ENCODE results near the gene MYOCOS.
"Not testable (repeated sequence)": the region's sequence is repeated elsewhere in the genome, so short reads cannot be mapped to it uniquely, and the experiment has no call there.

MYOCOS gene

DNA sequence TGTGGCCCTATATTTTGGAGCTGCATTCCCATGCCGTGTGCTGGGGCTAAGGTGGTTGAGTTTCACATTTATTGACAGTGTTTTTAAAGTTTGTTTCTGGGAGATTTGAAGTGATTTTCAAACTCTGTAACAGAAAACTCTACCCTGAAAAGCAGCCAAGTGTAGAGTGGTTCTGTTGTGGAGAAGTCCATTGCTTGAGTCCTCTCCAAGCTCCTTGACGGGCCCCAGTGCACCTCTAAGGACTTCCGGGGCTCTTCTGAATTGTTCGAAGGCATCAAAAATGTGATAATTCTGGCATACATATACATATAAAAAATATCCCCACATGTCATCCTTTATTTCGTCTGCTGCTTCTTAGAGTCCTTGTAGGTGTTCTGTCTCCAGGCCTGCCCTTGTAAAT is 5.0 kb downstream of the MYOCOS start:
- FAIRE-seq: no peak

DNA sequence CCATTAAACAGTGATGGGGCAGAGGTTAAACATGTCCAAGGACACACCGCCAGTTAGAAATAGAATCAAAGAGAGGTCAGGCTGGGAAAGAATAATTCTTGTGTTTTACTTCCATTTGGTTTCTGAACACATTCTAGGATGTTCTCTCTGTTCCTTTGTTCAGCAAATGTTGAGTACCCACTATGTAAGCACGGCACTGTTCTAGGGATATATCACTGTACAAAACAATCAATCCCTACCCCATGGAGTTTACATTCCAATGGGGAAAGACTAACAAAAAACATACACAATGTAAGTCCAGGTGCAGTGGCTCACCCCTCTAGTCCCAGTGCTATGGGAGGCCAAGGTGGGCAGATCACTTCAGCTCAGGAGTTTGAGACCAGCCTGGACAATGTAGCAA is 6.2 kb downstream of the MYOCOS start:
- no peak for FAIRE-seq

DNA sequence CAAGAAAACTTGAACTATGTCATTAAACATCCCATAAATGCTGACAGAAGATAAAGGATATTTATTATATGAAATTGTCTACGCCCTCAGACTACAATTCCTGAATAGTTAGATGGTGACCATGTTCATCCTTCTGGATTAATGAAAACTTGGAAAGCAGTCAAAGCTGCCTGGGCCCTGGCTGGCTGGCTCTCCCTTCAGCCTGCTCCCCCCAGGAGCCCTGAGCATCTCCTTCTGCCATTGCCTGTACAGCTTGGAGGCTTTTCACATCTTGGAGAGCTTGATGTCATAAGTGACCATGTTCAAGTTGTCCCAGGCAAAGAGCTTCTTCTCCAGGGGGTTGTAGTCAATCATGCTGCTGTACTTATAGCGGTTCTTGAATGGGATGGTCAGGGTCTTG is 13.6 kb downstream of the MYOCOS start:
- FAIRE-seq: no peak

DNA sequence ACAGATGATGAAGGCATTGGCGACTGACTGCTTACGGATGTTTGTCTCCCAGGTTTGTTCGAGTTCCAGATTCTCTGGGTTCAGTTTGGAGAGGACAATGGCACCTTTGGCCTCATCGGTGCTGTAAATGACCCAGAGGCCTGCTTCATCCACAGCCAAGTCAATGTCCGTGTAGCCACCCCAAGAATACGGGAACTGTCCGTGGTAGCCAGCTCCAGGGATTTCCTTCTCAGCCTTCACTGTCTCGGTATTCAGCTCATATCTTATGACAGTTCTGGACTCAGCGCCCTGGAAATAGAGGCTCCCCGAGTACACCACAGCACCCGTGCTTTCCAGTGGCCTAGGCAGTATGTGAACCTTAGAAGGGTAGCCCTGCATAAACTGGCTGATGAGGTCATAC is 14.1 kb downstream of the MYOCOS start:
- FAIRE-seq: no peak

DNA sequence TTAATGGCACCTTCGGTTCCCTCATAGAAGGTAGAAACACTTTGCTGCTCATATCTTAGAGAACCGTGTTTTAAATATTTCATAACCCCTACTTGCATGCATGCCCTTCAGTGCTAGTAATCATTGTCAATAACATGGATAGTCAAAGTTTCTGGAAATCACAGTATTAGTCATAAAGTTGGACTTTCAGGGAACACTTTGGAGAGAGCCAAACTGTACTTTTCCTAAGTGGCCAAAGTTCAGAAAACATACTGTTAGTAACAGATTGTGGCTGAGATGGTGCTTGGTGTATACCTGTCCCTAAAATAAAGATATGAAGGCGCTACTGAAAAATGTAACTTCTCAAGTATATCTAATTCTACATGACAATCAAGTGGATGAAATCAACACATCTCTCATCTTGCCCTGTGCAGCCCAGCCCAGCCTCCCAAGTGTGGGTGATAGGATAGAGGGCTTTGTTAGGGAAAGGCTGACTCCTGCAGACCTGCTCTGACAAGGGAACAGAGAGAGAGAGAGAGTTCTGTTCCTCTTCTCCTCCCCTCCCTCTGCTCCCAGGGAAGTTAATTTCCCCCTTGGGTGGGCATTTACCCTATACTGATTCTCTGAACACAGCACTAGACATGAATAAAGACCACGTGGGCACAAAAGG is 16.0 kb downstream of the MYOCOS start:
- no peak for FAIRE-seq

DNA sequence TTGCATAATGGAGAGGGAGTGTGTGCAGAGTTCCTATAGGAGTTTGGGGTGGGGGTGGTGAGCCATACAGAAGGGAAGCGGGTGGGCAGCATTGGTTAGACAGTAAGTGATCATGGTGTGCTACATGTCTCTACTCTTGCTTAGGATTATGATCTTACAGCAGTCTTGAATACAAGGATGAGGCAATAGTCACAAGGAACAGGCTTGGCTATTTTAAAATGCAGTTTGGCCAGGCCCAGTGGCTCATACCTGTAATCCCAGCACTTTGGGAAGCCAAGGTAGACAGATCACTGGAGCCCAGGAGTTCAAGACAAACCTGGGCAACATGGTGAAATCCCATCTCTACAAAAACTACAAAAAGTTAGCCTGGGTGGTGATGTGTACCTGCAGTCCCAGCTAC is 18.2 kb downstream of the MYOCOS start:
- no peak for FAIRE-seq

DNA sequence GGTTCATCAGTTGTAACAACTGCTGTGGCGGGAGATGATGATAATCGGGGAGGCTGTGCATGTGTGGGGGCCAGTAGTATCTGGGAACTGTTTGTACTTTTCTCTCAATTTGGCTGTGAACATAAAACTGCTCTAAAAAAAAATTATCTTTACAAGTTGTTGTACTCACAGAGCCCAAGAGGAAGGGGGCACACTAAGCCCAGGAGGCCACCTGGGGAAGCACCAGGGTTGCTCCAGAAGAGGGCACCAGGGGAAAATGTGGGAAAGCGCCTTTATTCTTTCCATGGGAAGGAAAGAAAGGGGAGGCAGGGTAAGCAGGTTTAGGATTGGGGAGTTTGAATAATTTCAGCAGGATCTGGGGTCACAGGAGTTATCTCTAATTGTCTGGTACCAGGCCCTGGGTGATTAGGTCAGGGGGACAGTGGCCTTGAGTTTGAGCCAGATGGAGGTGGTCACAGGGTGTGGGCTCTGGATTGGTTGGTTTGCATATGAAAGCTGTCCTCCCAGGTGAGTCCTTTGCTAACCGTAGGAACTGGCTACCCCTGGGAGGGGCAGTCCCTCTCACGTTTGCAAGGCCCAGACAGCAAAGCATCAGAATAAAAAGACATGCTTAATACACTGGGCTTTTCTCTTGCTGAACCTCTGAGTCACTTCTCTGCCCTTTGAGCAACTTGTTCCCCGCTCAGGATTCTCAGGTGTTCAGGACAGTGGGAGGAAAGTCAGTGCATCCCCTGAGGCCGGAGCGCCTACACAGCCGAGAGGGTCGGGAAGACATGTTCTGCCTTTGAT is 19.2 kb downstream of the MYOCOS start:
- no peak for FAIRE-seq

DNA sequence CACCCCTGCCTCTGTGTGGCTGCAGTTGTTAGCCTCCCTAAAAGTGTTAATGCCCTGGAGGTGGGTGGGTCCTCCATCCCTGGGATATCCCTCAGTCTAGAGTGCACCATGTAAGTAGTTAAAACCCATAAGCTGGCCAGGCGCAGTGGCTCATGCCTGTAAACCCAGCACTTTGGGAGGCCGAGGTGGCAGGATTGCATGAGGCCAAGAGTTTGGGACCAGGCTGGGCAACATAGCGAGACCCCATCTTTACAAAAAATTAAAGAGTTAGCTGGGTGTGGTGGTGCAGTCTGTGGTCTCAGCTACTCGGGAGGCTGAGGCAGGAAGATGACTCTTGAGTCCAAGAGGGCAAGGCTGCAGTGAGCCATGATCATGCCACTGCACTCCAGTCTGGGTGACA is 20.2 kb downstream of the MYOCOS start:
- no peak for FAIRE-seq

DNA sequence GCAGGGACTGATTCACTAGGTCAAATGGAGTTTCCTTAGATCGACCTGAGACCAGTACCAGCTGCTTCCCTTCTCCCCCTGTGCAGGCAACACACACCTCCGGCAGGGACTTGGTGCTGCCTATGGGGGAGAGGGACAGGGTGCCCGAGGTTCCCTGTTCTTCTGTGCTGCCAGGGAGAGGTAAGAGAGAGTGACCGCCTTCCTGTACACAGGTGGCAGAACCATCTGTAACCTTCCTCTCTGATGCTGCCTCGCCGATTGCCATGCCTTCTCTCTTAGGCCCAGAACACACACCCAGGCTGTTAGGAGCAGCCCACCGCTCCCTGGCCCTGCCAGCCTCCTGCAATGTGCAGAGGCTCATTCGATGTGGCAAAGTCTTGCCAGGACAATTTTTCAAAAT is 21.1 kb downstream of the MYOCOS start:
- FAIRE-seq: no peak

DNA sequence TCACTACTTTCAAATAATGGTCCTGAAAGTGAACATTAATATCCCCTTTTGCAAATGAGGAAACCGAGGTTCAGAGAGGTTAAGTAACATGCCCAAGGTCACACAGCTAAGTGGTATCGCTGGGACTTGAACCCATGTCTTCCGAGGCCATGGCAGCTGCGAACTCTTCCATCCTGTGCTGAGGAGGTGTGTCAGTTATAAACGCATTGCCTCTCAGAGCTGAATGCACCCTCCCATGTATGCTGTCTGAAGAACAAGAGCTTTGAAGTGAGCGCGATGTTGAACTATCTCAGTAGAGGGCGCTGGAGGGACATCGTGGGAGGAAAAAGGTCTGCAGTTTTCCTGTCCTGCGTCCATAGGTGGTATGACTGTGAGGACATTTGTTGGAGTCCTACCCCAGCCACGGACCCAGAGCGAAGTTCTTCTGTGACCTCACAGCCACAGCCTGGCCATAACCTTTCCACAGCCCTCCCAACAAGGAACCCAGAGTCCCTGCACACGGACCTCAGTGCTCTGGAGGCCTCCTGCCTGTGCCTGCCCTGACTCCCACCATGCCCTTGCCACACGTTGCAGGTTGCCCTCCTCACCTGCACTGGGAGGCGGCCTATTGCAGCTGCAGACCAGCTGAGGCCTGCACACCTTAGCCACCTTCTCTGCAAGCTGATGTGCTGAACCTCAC is 22.9 kb downstream of the MYOCOS start:
- peak; percentile 95 for FAIRE-seq

DNA sequence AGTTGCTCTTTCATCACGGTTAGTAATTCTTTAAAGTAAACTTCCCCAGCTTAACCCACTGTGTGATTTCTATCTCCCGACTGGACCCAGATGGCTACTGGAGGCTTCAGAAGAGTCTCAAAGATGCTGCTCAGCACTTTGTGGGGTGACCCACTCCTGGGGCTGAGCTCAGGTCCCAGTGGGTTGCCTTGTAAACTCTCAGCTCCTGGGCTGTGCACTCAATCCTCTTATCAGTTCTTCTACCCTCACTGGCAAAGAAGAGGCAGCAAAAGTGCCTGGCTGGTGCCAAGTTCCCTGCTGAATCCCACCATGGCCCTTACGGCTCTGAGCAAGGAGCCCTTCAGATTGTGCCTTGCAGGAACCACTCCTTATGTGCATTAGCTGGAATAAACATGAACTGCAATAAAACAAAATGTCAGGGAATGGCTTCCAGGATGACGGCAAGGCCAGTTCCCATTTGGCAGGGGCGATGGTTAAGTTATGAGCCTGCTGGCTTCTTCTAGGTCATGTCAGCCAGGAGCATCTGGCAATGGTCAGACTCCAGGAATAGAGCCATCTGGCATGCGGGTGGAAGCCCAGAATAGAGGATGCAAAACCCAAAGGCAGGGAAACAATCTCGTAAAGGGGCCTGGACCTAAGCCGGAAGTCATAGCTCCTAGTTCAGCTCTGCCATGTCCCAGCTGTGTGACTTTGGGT is 23.7 kb downstream of the MYOCOS start:
- no peak for FAIRE-seq

DNA sequence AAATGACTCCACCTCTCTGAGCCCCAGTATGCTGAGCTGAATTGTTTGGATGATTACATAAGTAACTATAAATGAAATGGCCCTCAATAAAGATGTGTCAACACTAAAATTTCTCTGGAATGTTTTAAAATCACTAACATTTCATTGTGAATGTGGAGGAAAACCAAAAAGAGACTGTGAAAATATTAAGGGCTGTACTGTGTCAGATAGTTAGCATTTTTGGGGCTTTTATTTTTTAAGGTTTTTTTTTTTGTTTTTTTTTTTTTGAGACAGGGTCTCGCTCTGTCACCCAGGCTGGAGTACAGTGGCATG is 24.2 kb downstream of the MYOCOS start:
- no peak for FAIRE-seq

DNA sequence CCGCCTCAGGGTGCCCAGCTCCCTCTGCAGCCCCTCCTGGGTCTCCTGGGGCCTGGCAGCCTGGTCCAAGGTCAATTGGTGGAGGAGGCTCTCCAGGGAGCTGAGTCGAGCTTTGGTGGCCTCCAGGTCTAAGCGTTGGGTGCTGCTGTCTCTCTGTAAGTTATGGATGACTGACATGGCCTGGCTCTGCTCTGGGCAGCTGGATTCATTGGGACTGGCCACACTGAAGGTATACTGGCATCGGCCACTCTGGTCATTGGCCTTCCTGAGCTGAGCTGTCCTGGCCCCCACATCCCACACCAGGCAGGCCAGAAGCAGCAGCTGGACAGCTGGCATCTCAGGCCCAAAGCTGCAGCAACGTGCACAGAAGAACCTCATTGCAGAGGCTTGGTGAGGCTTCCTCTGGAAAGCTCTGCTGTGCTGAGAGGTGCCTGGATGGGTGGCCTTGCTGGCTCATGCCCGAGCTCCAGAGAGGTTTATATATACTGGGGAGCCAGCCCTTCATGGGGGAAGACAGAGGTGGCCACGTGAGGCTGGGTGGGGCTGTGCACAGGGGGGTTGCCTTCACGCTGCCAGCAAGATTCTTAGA is 30.3 kb downstream of the MYOCOS start, which contains the start of gene MYOC:
Gene MYOC (minus strand): TSS at position 455 of the 589 bp plus-strand sequence. CDS start 77 bp downstream, at position 378.
- no peak for FAIRE-seq

DNA sequence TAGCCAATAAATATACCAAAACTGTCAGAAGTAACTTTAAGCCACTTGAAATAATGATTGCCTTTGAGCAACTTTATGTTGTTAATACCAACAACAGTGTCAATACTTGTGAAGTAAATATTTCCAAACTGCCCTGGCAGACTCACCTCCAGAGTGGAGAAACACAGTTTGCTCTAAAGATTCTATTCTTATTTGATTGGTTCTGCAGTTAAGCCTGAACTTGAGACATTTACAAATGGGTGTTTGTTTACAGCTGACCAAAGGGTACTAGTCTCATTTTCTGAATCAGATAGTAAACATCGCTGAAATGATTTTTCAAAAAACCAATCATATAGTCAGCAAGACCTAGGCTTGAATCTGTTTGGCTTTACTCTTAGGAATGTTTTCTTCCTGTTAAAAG is 31.8 kb downstream of the MYOCOS start:
- no peak for FAIRE-seq

DNA sequence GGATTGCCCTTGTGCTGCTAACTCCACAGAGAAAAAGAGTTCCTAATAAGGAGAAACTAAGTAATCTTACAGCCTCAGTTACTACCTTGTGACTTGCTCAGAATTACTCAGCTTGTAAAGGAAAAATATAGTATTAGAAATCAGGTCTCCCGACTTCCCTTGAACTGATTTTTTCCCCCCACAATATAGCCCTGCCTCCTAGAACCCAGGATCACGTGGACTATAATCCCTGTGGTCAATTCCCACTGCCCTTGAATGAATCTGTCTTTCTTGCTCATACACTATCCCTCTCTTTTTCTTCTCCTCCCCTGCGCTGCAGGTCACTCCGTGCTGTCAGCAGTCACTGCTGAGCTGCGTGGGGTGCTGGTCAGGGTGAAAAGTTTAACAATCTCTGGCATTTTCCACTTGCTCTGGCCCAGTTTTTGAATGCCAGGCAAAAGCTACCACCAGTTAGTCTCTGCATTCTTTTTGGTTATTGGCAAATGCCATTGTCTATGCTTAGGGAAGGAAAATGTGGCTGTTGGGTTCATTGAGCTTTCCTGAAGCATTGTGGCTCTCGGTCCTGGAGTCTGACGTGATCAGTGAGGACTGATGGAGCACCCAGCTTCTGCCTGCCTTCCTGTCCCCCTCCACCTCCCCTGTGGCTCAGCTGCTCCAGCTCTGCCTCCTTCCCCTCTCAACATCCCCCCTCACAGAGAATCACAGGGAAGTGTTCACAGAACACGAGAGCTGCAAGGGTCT is 32.3 kb downstream of the MYOCOS start:
- FAIRE-seq: no peak

DNA sequence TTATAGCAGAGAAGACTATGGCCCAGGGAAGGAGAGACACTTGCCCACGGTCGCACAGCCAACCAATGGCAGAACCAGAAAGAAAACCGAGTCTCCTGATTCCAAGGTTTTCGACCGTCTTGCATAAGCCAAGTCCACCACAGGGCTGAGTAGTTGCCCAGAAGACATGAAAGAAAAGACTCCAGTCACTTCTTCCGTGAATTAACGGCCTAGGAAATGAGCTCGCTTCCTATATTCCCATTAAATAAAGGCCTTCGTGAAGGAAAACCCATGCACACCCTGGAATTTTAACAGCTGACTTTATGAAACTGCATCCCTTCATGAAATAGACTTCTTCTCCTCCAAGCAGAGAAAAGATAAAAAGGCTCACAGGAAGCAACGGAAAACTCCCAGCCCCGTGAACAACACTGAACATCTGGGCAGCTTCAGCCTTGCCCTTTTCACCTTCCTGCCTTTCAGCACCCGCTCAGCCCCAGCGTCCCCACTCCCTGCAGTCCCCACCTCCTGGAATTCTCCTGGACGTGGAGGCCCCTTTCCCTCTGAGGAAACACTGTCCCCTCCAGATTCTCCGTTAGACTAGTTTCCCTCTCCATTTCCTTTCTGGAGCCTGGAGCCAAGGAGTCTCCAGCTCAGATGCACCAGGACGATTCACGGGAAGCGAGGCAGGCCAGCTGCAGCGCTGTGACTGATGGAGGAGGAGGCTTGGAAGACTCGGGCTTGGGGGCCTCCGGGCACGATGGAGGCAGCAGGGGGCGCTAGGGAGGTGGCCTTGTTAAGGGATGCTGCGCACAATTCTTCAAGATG is 33.1 kb downstream of the MYOCOS start:
- peak; percentile 96 for FAIRE-seq

DNA sequence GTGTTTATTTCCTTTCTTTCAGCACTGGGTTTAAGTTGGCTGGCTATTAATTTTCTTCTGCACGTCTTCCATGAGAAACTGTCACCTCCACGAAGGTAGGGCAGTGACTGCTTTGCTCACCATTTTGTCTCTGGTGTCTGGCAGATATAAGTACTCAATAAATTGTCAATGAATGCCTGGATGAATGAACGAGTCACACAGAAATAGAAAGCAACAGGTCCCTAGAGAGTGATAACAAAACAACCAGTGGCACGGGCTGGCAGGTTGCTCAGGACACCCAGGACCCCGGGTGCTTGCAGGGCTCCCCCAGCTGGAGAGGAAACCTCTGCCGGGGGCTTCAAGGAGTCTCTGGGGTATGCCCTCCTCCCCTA is 33.7 kb downstream of the MYOCOS start:
- FAIRE-seq: no peak

DNA sequence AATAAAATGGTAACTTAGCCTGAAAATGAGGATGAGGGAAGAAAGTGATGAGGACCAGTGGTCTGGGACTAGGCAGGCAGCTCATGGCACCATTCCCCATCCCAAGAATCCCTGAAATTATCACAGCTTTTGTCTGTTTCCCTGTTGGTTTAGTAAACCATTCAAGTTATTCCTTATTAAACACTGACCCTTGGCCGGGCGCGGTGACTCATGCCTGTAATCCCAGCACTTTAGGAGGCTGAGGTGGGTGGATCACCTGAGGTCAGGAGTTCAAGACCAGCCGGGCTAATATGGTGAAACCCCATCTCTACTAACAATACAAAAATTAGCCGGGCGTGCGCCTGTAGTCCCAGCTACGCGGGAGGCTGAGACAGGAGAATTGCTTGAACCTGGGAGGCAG is 34.2 kb downstream of the MYOCOS start:
- not testable (repeated sequence) for FAIRE-seq

DNA sequence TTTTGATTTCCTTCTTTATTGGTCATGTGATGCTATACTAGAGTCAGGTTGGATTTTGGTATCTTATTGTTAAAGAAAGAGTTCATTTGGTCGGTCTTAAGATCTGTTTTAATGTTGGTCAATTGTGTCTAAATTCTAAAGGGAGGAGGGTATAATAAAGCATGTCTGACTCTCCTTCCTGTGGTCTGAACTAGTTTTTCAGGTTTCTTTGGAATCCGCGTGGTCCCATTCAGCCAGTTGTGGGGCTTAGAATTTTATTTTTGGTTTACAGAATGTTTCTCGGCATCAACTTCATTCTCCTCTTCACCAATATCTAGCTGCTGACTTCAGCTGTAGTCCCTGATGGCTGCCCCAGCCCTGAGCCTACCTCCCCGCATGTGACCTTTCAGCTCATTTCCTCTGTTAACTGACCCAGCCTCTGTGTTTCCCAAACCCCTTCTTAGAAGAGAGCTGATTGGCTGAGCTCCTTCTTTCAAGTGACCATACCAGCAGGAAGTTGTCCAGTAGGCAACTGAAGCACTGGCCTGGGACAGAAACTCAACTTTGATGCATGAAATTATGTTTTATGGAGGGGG is 39.1 kb downstream of the MYOCOS start:
- FAIRE-seq: no peak

DNA sequence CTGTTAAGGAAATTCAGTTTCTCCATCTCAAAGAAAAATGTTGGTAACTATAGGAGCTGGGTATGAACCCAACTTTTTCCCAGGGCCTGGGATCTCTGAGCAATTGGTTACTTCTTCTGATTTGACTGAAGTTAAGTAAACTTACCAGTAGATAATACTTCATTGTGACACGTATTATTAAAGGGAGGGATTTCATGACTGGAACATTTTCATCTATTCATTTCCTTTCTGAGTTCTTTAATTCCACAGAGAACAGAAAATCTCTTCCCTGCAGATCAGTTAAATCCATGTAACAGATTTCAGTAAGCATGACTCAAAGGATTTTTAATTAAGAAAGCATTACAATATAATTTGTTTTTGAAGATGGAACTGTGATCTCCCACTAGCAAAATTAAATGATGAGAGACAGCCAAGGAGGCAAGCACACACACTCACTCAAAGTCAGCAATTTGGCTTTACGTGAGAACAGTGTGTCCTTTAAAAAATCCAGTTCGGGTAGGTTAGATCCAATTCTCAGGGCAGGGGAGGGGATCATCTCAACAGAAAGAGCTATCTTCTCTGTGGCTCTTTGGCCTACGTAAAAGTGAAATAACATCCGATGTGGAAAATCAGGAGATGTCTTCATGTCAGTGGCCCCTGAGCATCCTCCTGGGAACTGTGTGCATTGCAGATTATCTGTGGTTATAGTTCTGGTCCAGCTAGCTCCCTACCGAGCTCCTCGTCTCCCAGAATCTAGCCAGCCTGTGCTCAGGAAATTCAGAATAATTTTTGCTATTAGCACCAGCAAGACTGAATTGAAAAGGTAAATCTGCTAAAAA is 41.2 kb downstream of the MYOCOS start:
- FAIRE-seq: no peak
